Measurements from ENCODE around the gene B3GAT2.

- TF ChIP-seq POLR2A (IDR thresholded peaks at IDR 0.05), result no peak
- no peak for TF ChIP-seq CTCF (IDR thresholded peaks at IDR 0.05)
- no peak for TF ChIP-seq EP300 (IDR thresholded peaks at IDR 0.05)
Observed at GRCh38 chr6:70985156-70985555, 28.3 kb upstream of the B3GAT2 start.
